ENCODE measurements around the gene PRR14. TPM values are rescaled to one million over a fixed set of nuclear protein-coding genes. Genes with fewer than 3 reads are reported as not detected.

PRR14 gene
- total and polyA plus RNA-seq, 2 of the 8 experiments (the other 6 are each of a cell fraction or from before 2014, with no cell fraction given), result 3.6 to 16.1 TPM

GRCh38 chr16:30604316-30604947 lies 46.3 kb upstream of the PRR14 start:
- ChIA-PET CTCF (ENCODE audit: partially characterized antibody) (interaction anchor here (1.4 to 3.7 kb wide), 4 partner anchors 11 to 63 kb away, joined by 3 to 13 read pairs (median 6); no protein-coding TSS in a partner anchor), POLR2A (ENCODE audit: partially characterized antibody) (interaction anchor here (0.8 to 1.5 kb wide), 2 partner anchors 39 to 70 kb away, joined by 3 to 5 read pairs; partner anchors contain the start of gene ZNF747)
- Histone ChIP-seq H3K27ac (ENCODE audit: low read depth, low read length) (no peak overlapping the region), H4K5ac (ENCODE audit: insufficient read length, low read depth, low read length) (no peak overlapping the region), H3K4me1 (replicated peaks in 1 of 4; ENCODE audit: control insufficient read depth in 3 of 4, insufficient read depth in 4 of 4, low read length in 3 of 4) (peaks cover 0 to 2% (median 0%) of the 10 kb centered on the region in 4 experiments; a peak in 2 of 7 replicates), H3K36me3 (ENCODE audit: control insufficient read depth in 2 of 4, insufficient read depth in 4 of 4, low read length in 3 of 4) (peaks cover 6 to 36% (median 24%) of the 10 kb centered on the region in 4 experiments; a peak in 7 of 8 replicates), H3K56ac (replicated peaks; ENCODE audit: insufficient read length, low read depth, low read length) (no peak overlapping the region), H3K4ac (replicated peaks; ENCODE audit: insufficient read length, low read depth, low read length) (no peak overlapping the region), H4K91ac (replicated peaks; ENCODE audit: insufficient read length, low read length) (no peak overlapping the region), H3K23me2 (ENCODE audit: low read depth, low read length) (peaks cover 2% of the 10 kb centered on the region; the same call in 1 of the 2 replicates), H3K18ac (ENCODE audit: extremely low read depth, low read length) (no peak overlapping the region), H4K8ac (ENCODE audit: extremely low read depth, insufficient read depth, low read length) (peak overlapping the region; percentile 3; the same call in 1 of the 2 replicates), H3K9ac (replicated peaks in 1 of 4; ENCODE audit: extremely low read depth in 1 of 4, low read depth in 3 of 4, low read length in 3 of 4) (no peak overlapping the region), H3K79me1 (ENCODE audit: low read depth, low read length) (no peaks in the 10 kb centered on the region; the same call in 1 of the 2 replicates), H3K4me2 (ENCODE audit: insufficient read depth in 1 of 2, low read depth in 2 of 2, low read length in 2 of 2) (no peak overlapping the region), H3K23ac (ENCODE audit: insufficient read length) (no peak overlapping the region), H4K20me1 (replicated peaks in 1 of 2; ENCODE audit: control insufficient read depth in 1 of 2, insufficient read depth in 2 of 2, low read length in 2 of 2) (peaks cover 0 to 2% of the 10 kb centered on the region in 2 experiments), H3K79me2 (ENCODE audit: control insufficient read depth in 1 of 2, insufficient read depth in 2 of 2, low read length in 2 of 2) (0 out of 4 replicates have a peak, but pooled peaks cover 0 to 5% of the 10 kb centered on the region in 2 experiments), H3K4me3 (ENCODE audit: extremely low read depth in 1 of 4, insufficient read depth in 2 of 4, low read depth in 3 of 4, low read length in 4 of 4) (no peak overlapping the region), H2AK5ac (ENCODE audit: low read depth, low read length) (no peak overlapping the region), H3K14ac (ENCODE audit: insufficient read length) (no peak overlapping the region), H3K9me3 (ENCODE audit: insufficient read depth in 2 of 2, low read depth in 1 of 2, low read length in 1 of 2) (no peaks in the 10 kb centered on the region), H2BK15ac (ENCODE audit: low read length) (no peak overlapping the region), H2BK20ac (ENCODE audit: low read length) (no peak overlapping the region), H2AFZ (ENCODE audit: low read length) (no peak overlapping the region), H2BK5ac (ENCODE audit: low read depth, low read length) (no peak overlapping the region), H3K27me3 (replicated peaks in 1 of 4; ENCODE audit: control insufficient read depth in 3 of 4, extremely low read depth in 1 of 4, insufficient read depth in 3 of 4, low read length in 3 of 4) (no peaks in the 10 kb centered on the region), H2BK120ac (replicated peaks; ENCODE audit: low read depth, low read length) (no peak overlapping the region), H2BK12ac (ENCODE audit: low read depth, low read length) (no peak overlapping the region)
- DNase-seq (ENCODE audit: low read depth in 1 of 2, low spot score in 2 of 2) (no peak), FAIRE-seq (no peak)
- 94% methylated on average over 32 of the region's 49 CpGs; no CpG with 5 or more reads in 1 of the 2 experiments for WGBS, 2 experiments (ENCODE audit: extremely low coverage in 1 of 2, insufficient coverage in 1 of 2, insufficient read length in 1 of 2, insufficient replicate concordance in 2 of 2, low coverage in 1 of 2, low lambda C conversion rate in 2 of 2, missing lambda C conversion rate in 1 of 2)
- TF ChIP-seq NANOG (IDR thresholded peaks at IDR 0.05; ENCODE audit: insufficient read depth, low read depth, low read length, poor library complexity, severe bottlenecking) (no peak), TBP (IDR thresholded peaks at IDR 0.05; ENCODE audit: low read depth, low read length) (no peak)

Measured in H1 (cell line).